ENCODE measurements around the gene OR5K2. TPM values are rescaled to one million over a fixed set of nuclear protein-coding genes. Genes with fewer than 3 reads are reported as not detected.

Gene OR5K2
- total and polyA plus RNA-seq, 2 donors (not counting 1 experiment from before 2014, with no cell fraction given), result not detected

- no peaks in the 10 kb centered on the region for H4K20me1 ChIP-seq (ENCODE audit: control insufficient read depth, insufficient read depth, low read length, poor library complexity, severe bottlenecking)
- Mint-ChIP-seq H3K4me1 (no peaks in the 10 kb centered on the region), H3K4me3 (no peak overlapping the region), H3K27me3 (peaks cover under 1% of the 10 kb centered on the region), H3K27ac (no peak overlapping the region), H3K9me3 (ENCODE audit: insufficient read depth) (no peaks in the 10 kb centered on the region)
- H3K27ac ChIP-seq (ENCODE audit: low read length in 2 of 2), result no peak overlapping the region
- H3K9ac ChIP-seq (ENCODE audit: low read length), result no peak overlapping the region
- 86% methylated on average over 1 of the region's 4 CpGs for WGBS (ENCODE audit: insufficient coverage)
- no peaks in the 10 kb centered on the region for H3K27me3 ChIP-seq (replicated peaks in 1 of 4; ENCODE audit: control extremely low read depth in 1 of 4, control insufficient read depth in 3 of 4, insufficient read depth in 4 of 4, low read length in 3 of 4)
- no peak overlapping the region for H3K4me3 ChIP-seq (ENCODE audit: control extremely low read depth in 1 of 5, extremely low read depth in 1 of 5, insufficient read depth in 1 of 5, low read depth in 2 of 5, low read length in 4 of 5)
- no peaks in the 10 kb centered on the region for H3K79me2 ChIP-seq (ENCODE audit: control insufficient read depth, insufficient read depth, low read length)
- intact Hi-C loops (cut with micrococcal nuclease), result no loop called here
- no peak for ATAC-seq (ENCODE audit: low read depth)
- no peak overlapping the region for H2AFZ ChIP-seq (ENCODE audit: insufficient read depth, low read depth, low read length, poor library complexity, severe bottlenecking)
- no peak overlapping the region for H3K4me2 ChIP-seq (replicated peaks; ENCODE audit: low read depth, low read length, poor library complexity, severe bottlenecking)
- no peaks in the 10 kb centered on the region for H3K4me1 ChIP-seq (ENCODE audit: control insufficient read depth in 2 of 2, insufficient read depth in 2 of 2, low read length in 2 of 2)
- H3K9me3 ChIP-seq (ENCODE audit: control extremely low read depth in 1 of 3, control insufficient read depth in 2 of 3, insufficient read depth in 1 of 3, low read length in 2 of 3), result no peaks in the 10 kb centered on the region
- ChIA-PET CTCF (no interaction called here), POLR2A (no interaction called here)
- H3K36me3 ChIP-seq (replicated peaks in 1 of 2; ENCODE audit: control extremely low read depth in 1 of 2, control insufficient read depth in 1 of 2, extremely low read depth in 1 of 2, insufficient read depth in 2 of 2, low read length in 1 of 2), result no peaks in the 10 kb centered on the region
- TF ChIP-seq CTCF (IDR thresholded peaks at IDR 0.05) (no peak), EZH2 (IDR thresholded peaks at IDR 0.05; ENCODE audit: borderline replicate concordance, insufficient read depth, low read depth, low read length, poor library complexity, severe bottlenecking) (no peak)
- DNase-seq, result no peak
Measured at GRCh38 chr3:98500019-98500418, 2.5 kb downstream of the OR5K2 start.

- no peaks in the 10 kb centered on the region for H3K9me3 Mint-ChIP-seq (ENCODE audit: insufficient read depth)
- no peak overlapping the region for H3K9ac ChIP-seq (ENCODE audit: low read length)
- H3K4me1 Mint-ChIP-seq, result no peaks in the 10 kb centered on the region
- DNase-seq (no peak), ATAC-seq (ENCODE audit: low read depth) (no peak)
- ChIA-PET POLR2A (no interaction called here), CTCF (no interaction called here)
- no CpG with 5 or more reads among the region's 4 CpGs for WGBS (ENCODE audit: insufficient coverage)
- H3K79me2 ChIP-seq (ENCODE audit: control insufficient read depth, insufficient read depth, low read length), result no peaks in the 10 kb centered on the region
- no peak overlapping the region for H3K4me2 ChIP-seq (replicated peaks; ENCODE audit: low read depth, low read length, poor library complexity, severe bottlenecking)
- intact Hi-C loops (cut with micrococcal nuclease), result no loop called here
- no peak overlapping the region for H3K27ac Mint-ChIP-seq
- H3K4me3 ChIP-seq (ENCODE audit: control extremely low read depth in 1 of 5, extremely low read depth in 1 of 5, insufficient read depth in 1 of 5, low read depth in 2 of 5, low read length in 4 of 5), result no peak overlapping the region
- H3K27me3 ChIP-seq (replicated peaks in 1 of 4; ENCODE audit: control extremely low read depth in 1 of 4, control insufficient read depth in 3 of 4, insufficient read depth in 4 of 4, low read length in 3 of 4), result no peaks in the 10 kb centered on the region
- H3K36me3 ChIP-seq (replicated peaks in 1 of 2; ENCODE audit: control extremely low read depth in 1 of 2, control insufficient read depth in 1 of 2, extremely low read depth in 1 of 2, insufficient read depth in 2 of 2, low read length in 1 of 2), result no peaks in the 10 kb centered on the region
- no peaks in the 10 kb centered on the region for H4K20me1 ChIP-seq (ENCODE audit: control insufficient read depth, insufficient read depth, low read length, poor library complexity, severe bottlenecking)
- no peaks in the 10 kb centered on the region for H3K9me3 ChIP-seq (ENCODE audit: control extremely low read depth in 1 of 3, control insufficient read depth in 2 of 3, insufficient read depth in 1 of 3, low read length in 2 of 3)
- H3K27me3 Mint-ChIP-seq, result no peaks in the 10 kb centered on the region
- no peak overlapping the region for H2AFZ ChIP-seq (ENCODE audit: insufficient read depth, low read depth, low read length, poor library complexity, severe bottlenecking)
- no peaks in the 10 kb centered on the region for H3K4me1 ChIP-seq (ENCODE audit: control insufficient read depth in 2 of 2, insufficient read depth in 2 of 2, low read length in 2 of 2)
- TF ChIP-seq EZH2 (IDR thresholded peaks at IDR 0.05; ENCODE audit: borderline replicate concordance, insufficient read depth, low read depth, low read length, poor library complexity, severe bottlenecking) (no peak), CTCF (IDR thresholded peaks at IDR 0.05) (no peak)
- no peak overlapping the region for H3K4me3 Mint-ChIP-seq
- H3K27ac ChIP-seq (ENCODE audit: low read length in 2 of 2), result no peak overlapping the region
Measured at GRCh38 chr3:98501270-98501669, 3.8 kb downstream of the OR5K2 start.

Measured in B cell (primary cell).